OCI-LY7 (cell line): ENCODE data around the gene SART3. TPM values are rescaled to one million over a fixed set of nuclear protein-coding genes. Genes with fewer than 3 reads are reported as not detected.
"Not testable (repeated sequence)": the region's sequence is repeated elsewhere in the genome, so short reads cannot be mapped to it uniquely, and the experiment has no call there.

Source experiments
- BruUV-seq: library from RNA; stranded (reverse); fragments of 400-500 nt; replicated peaks from 2 replicates; lab custom pipeline; 2021; lab: Mats Ljungman, UMichigan
- CTCF ChIA-PET: fragments of 300-600 bp; sonication (Branson Sonifier 250); formaldehyde crosslinking; loops from one replicate; lab custom pipeline; 2022; ENCODE audit warnings: antibody characterized with exemption; ENCODE audit not compliant: unreplicated experiment; lab: Charles Lee
- POLR2A ChIA-PET: fragments of 300-600 bp; sonication (Branson Sonifier 250); formaldehyde crosslinking; loops from one replicate; lab custom pipeline; 2022; ENCODE audit warnings: antibody characterized with exemption; lab: Charles Lee
- DNase-seq: peaks from one replicate; pipeline ENCODE4 v3.0.0-alpha.2; 2015; ENCODE audit warnings: low spot score
- H2AFZ ChIP-seq: fragments of 200-600 bp; sonication (generic), shearing (Covaris generic); 2 replicates; pipeline ENCODE4 v1.6.1; 2014; ENCODE audit warnings: mild to moderate bottlenecking, antibody characterized with exemption, low read length, moderate library complexity
- H3K27ac ChIP-seq: fragments of 200-600 bp; sonication (generic); 2 replicates; pipeline ENCODE4 v1.5.1; 2014; ENCODE audit warnings: mixed run types, low read depth, mild to moderate bottlenecking, moderate library complexity, low read length, inconsistent platforms; ENCODE audit not compliant: poor library complexity, severe bottlenecking
- H3K36me3 ChIP-seq: fragments of 200-600 bp; sonication (generic); 2 replicates; pipeline ENCODE4 v1.6.1; 2014; ENCODE audit warnings: mild to moderate bottlenecking, antibody characterized with exemption, low read length, moderate library complexity, mixed read lengths; ENCODE audit not compliant: insufficient read depth
- H3K4me1 ChIP-seq: fragments of 200-600 bp; sonication (generic); 2 replicates; pipeline ENCODE4 v1.5.1; 2014; ENCODE audit warnings: mild to moderate bottlenecking, low read length; ENCODE audit not compliant: insufficient read depth, poor library complexity, severe bottlenecking
- H3K4me2 ChIP-seq: fragments of 200-600 bp; sonication (generic); 2 replicates; pipeline ENCODE4 v1.6.1; 2014; ENCODE audit warnings: mild to moderate bottlenecking, low read length
- H3K4me3 ChIP-seq: fragments of 200-600 bp; sonication (generic); 2 replicates; pipeline ENCODE4 v1.5.1; 2014; ENCODE audit warnings: mild to moderate bottlenecking, low read depth, low read length; ENCODE audit not compliant: poor library complexity, severe bottlenecking
- H3K79me2 ChIP-seq: fragments of 200-600 bp; sonication (generic); 2 replicates; pipeline ENCODE4 v1.6.1; 2016; ENCODE audit warnings: low read depth, mild to moderate bottlenecking, low read length, moderate library complexity, mixed read lengths; ENCODE audit not compliant: insufficient read depth
- H3K9me2 ChIP-seq: fragments of 200-600 bp; sonication (generic); 2 replicates; pipeline ENCODE4 v1.6.1; 2016; ENCODE audit warnings: mild to moderate bottlenecking, low read length, mixed read lengths; ENCODE audit not compliant: insufficient read depth
- H3K9me3 ChIP-seq: fragments of 200-600 bp; sonication (generic); 2 replicates; pipeline ENCODE4 v1.6.1; 2014; ENCODE audit warnings: mild to moderate bottlenecking, mixed run types, low read length, mixed read lengths
- H4K20me1 ChIP-seq: fragments of 200-600 bp; sonication (generic); 2 replicates; pipeline ENCODE4 v1.6.1; 2014; ENCODE audit warnings: mild to moderate bottlenecking, antibody characterized with exemption, low read length, moderate library complexity, mixed read lengths; ENCODE audit not compliant: insufficient read depth
- EZH2phosphoT487 ChIP-seq: fragments of 200-600 bp; sonication (generic); IDR thresholded peaks from 2 replicates; pipeline ENCODE4 v1.6.1; 2018; ENCODE audit warnings: low read depth, borderline replicate concordance, mild to moderate bottlenecking, mixed run types, antibody characterized with exemption, low read length, moderate library complexity, mixed read lengths
- intact Hi-C: fragments of 100-400 bp; cut with micrococcal nuclease; formaldehyde crosslinking; loops from one replicate; pipeline ENCODE4 v1.10.0; 2022; ENCODE audit not compliant: unreplicated experiment
- total RNA-seq, 2 experiments: library from RNA; depleted of rRNA in 1 of 2; stranded (reverse); fragments of >200 nt in 1 of 2; shearing (Covaris generic) in 1 of 2; gene quantifications; 2 replicates each; pipeline ENCODE4 v1.2.3, GENCODE V29; 2014 to 2022
- TF ChIP-seq, protein P1 (sequence below): fragments of 200-600 bp; sonication (generic); conservative IDR thresholded peaks from 2 replicates; pipeline ENCODE4 v1.5.1; 2014; ENCODE audit warnings: mild to moderate bottlenecking, antibody characterized with exemption, low read length, moderate library complexity, mixed read lengths

Gene SART3
- total RNA-seq, 2 experiments from 2014 or later = 143 to 211 TPM

- H3K4me2 ChIP-seq = no peak overlapping the region
- intact Hi-C loops = no loop called here
- POLR2A ChIA-PET = no interaction called here
- no peak overlapping the region for H2AFZ ChIP-seq
- no peak overlapping the region for H3K27ac ChIP-seq
- DNase-seq = peak; percentile 48
- no peaks in the 10 kb centered on the region for H3K9me2 ChIP-seq
- H3K4me3 ChIP-seq = no peak overlapping the region
- H3K36me3 ChIP-seq = no peaks in the 10 kb centered on the region
- TF ChIP-seq, protein P1, sequence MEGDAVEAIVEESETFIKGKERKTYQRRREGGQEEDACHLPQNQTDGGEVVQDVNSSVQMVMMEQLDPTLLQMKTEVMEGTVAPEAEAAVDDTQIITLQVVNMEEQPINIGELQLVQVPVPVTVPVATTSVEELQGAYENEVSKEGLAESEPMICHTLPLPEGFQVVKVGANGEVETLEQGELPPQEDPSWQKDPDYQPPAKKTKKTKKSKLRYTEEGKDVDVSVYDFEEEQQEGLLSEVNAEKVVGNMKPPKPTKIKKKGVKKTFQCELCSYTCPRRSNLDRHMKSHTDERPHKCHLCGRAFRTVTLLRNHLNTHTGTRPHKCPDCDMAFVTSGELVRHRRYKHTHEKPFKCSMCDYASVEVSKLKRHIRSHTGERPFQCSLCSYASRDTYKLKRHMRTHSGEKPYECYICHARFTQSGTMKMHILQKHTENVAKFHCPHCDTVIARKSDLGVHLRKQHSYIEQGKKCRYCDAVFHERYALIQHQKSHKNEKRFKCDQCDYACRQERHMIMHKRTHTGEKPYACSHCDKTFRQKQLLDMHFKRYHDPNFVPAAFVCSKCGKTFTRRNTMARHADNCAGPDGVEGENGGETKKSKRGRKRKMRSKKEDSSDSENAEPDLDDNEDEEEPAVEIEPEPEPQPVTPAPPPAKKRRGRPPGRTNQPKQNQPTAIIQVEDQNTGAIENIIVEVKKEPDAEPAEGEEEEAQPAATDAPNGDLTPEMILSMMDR = peak; percentile 90
- no peak for TF ChIP-seq EZH2phosphoT487
- no peaks in the 10 kb centered on the region for H3K4me1 ChIP-seq
- CTCF ChIA-PET = no interaction called here
- H3K79me2 ChIP-seq = no peaks in the 10 kb centered on the region
- no peaks in the 10 kb centered on the region for H4K20me1 ChIP-seq
- no peaks in the 10 kb centered on the region for H3K9me3 ChIP-seq
- BruUV-seq = no TSS peak
These were observed 65.9 kb downstream of the SART3 start for GRCh38 chr12:108495054-108495453.

DNA sequence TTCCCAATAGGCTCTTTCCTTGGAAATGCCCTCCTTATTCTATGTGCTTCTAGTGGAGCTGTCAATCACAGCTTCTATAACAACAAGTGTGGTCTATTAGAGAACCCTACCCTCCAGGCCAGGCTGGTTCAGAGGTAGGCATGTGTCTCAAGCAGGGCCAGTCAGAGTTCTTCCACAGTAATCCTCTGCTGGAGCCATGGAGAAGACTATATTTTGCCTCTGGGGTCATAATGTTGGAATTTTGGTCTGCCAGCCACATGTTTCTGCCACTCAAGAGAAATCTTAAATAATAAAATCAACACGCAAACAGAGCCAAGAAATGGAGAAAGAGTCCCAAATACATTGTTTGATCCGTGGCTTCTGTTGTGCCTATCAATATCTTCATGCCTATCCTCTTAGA, 69.7 kb downstream of the SART3 start:
- Histone ChIP-seq H3K36me3 (no peaks in the 10 kb centered on the region), H3K4me2 (no peak overlapping the region), H4K20me1 (no peaks in the 10 kb centered on the region), H3K4me3 (no peak overlapping the region), H3K9me2 (no peaks in the 10 kb centered on the region), H3K79me2 (no peaks in the 10 kb centered on the region), H3K9me3 (peaks cover 6% of the 10 kb centered on the region; the same call in 1 of the 2 replicates), H3K27ac (no peak overlapping the region), H2AFZ (no peak overlapping the region), H3K4me1 (no peaks in the 10 kb centered on the region)
- POLR2A ChIA-PET = no interaction called here
- BruUV-seq = no TSS peak
- TF ChIP-seq EZH2phosphoT487 = no peak
- TF ChIP-seq, protein P1 = no peak
- intact Hi-C loops = no loop called here
- no peak for DNase-seq
- CTCF ChIA-PET = no interaction called here

DNA sequence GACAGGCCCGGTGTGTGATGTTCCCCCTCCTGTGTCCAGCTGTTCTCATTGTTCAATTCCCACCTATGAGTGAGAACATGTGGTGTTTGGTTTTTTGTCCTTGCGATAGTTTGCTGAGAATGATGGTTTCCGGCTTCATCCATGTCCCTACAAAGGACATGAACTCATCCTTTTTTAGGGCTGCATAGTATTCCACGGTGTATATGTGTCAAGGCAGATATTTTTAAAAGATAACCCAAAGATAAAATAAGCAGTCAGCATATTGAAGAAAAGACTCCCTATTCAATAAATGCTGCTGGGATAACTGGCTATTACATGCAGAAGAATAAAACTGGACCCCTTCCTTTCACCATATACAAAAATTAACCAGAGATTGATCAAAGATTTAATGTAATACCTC, 73.9 kb downstream of the SART3 start:
- H3K79me2 ChIP-seq, DNase-seq, H3K9me2 ChIP-seq, H3K4me1 ChIP-seq, H3K27ac ChIP-seq, H3K36me3 ChIP-seq, H2AFZ ChIP-seq, H3K9me3 ChIP-seq, BruUV-seq, H3K4me2 ChIP-seq, CTCF ChIA-PET, H4K20me1 ChIP-seq, intact Hi-C loops, POLR2A ChIA-PET, H3K4me3 ChIP-seq: not testable (repeated sequence)

DNA sequence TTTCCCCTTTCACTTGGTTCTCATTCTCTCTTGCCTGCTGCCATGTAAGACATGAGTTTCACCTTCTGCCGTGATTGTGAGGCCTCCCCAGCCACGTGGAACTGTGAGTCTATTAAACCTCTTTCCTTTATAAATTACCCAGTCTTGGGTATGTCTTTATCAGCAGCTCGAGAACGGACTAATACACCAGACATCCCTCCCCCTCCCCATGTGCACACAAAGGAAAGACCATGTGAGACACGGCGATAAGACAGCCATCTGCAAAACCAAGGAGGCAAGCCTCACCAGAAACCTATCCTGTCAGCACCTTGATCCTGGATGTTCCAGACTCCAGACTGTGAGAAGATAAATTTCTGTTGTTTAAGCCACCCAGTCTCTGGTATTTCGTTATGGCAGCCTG, 75.6 kb downstream of the SART3 start:
- H3K79me2 ChIP-seq, POLR2A ChIA-PET, intact Hi-C loops, CTCF ChIA-PET, H3K4me3 ChIP-seq, H3K27ac ChIP-seq, H3K9me2 ChIP-seq, H4K20me1 ChIP-seq, DNase-seq, H3K36me3 ChIP-seq, BruUV-seq, H3K9me3 ChIP-seq, H2AFZ ChIP-seq, H3K4me2 ChIP-seq, H3K4me1 ChIP-seq: not testable (repeated sequence)
